ENCODE measurements around the gene C1orf56. TPM values are rescaled to one million over a fixed set of nuclear protein-coding genes. Genes with fewer than 3 reads are reported as not detected.

Gene C1orf56
- total and polyA plus RNA-seq, 2 of the 13 experiments (the other 11 are each of a cell fraction or from before 2014, with no cell fraction given), result 1.5 to 3.2 TPM

GRCh38 chr1:151056149-151056548 is 8.6 kb downstream of the C1orf56 start:
- POLR2A ChIA-PET, result no interaction called here
- TF ChIP-seq SOX13 (IDR thresholded peaks at IDR 0.05) (no peak), SOX13 (CRISPR knock-in tag; conservative IDR thresholded peaks at IDR 0.05 in 1 of 2, IDR thresholded peaks at IDR 0.05 in 1 of 2) (no peak), CREM (IDR thresholded peaks at IDR 0.05) (no peak), CREM (CRISPR knock-in tag; IDR thresholded peaks at IDR 0.05) (no peak), MAFG (CRISPR knock-in tag; IDR thresholded peaks at IDR 0.05) (no peak), PHF21A (CRISPR knock-in tag; IDR thresholded peaks at IDR 0.05) (no peak), BHLHE40 (IDR thresholded peaks at IDR 0.05; ENCODE audit: low read length) (no peak), MLLT10 (CRISPR knock-in tag; IDR thresholded peaks at IDR 0.05) (no peak), ZNF788 (CRISPR knock-in tag; IDR thresholded peaks at IDR 0.05; ENCODE audit: borderline replicate concordance) (no peak), THAP7 (CRISPR knock-in tag; IDR thresholded peaks at IDR 0.05) (no peak), HOXA3 (CRISPR knock-in tag; IDR thresholded peaks at IDR 0.05) (no peak), ZNF513 (CRISPR knock-in tag; conservative IDR thresholded peaks at IDR 0.05) (no peak), PHF8 (CRISPR knock-in tag; IDR thresholded peaks at IDR 0.05) (no peak), AFF4 (CRISPR knock-in tag; IDR thresholded peaks at IDR 0.05) (no peak), EED (CRISPR knock-in tag; IDR thresholded peaks at IDR 0.05) (no peak), CREB3 (CRISPR knock-in tag; IDR thresholded peaks at IDR 0.05) (no peak)
- no peaks in the 10 kb centered on the region for H3K9me3 ChIP-seq (ENCODE audit: low read length)
- no peak overlapping the region for H3K4me2 ChIP-seq (ENCODE audit: low read depth, low read length)
- H3K9ac ChIP-seq (ENCODE audit: insufficient read depth, low read depth, low read length), result no peak overlapping the region
- in situ Hi-C loops (cut with HindIII; ENCODE audit: extremely low pct_ligation_motif_present, low pct_unique_long_range_greater_than_20kb), result no loop called here
- CTCF ChIA-PET (ENCODE audit: low intra/inter-chr PET ratio, low total read pairs), result no interaction called here
- 0 out of 5 replicates have a peak, but pooled peaks cover 0 to 3% of the 10 kb centered on the region in 2 experiments for H3K27me3 ChIP-seq (ENCODE audit: control insufficient read depth in 1 of 2, insufficient read depth in 2 of 2, low read length in 2 of 2)
- no peak overlapping the region for H3K4me3 ChIP-seq (replicated peaks in 1 of 3; ENCODE audit: insufficient read depth in 1 of 3, low read depth in 2 of 3, low read length in 3 of 3)
- H3K36me3 ChIP-seq (replicated peaks in 1 of 2; ENCODE audit: control insufficient read depth in 1 of 2, insufficient read depth in 2 of 2, low read length in 2 of 2), result peaks cover 13 to 34% of the 10 kb centered on the region in 2 experiments
- DNase-seq (ENCODE audit: low spot score) (no peak), ATAC-seq (no peak), FAIRE-seq (no peak)
- BruUV-seq (replicated peaks), result no TSS peak
- intact Hi-C loops (cut with micrococcal nuclease; ENCODE audit: unreplicated experiment), result no loop called here
- H3K27ac ChIP-seq (ENCODE audit: extremely low read length, insufficient read depth, low read length), result no peak overlapping the region
- peaks cover 19% of the 10 kb centered on the region for H3K79me2 ChIP-seq (ENCODE audit: insufficient read depth, low read length)
- WGBS (ENCODE audit: low lambda C conversion rate), result 73% methylated on average over 2 of the region's 2 CpGs
- no peak overlapping the region for H2AFZ ChIP-seq (ENCODE audit: low read length)
- peaks cover 56% of the 10 kb centered on the region for H3K4me1 ChIP-seq (ENCODE audit: insufficient read depth, low read length)
- no peaks in the 10 kb centered on the region for H4K20me1 ChIP-seq (ENCODE audit: insufficient read depth, low read length)
